Neural progenitor cell (in vitro differentiated cells): Measurements from ENCODE around the gene CCDC136.

Experiments used
- EZH2 ChIP-seq: fragments of 200-600 bp; sonication (generic); IDR thresholded peaks from 2 replicates; pipeline ENCODE4 v1.6.1; 2017; ENCODE audit warnings: antibody characterized with exemption, mild to moderate bottlenecking, moderate library complexity
- EZH2phosphoT487 ChIP-seq: fragments of 200-600 bp; sonication (generic); IDR thresholded peaks from 2 replicates; pipeline ENCODE4 v1.6.1; 2017; ENCODE audit warnings: antibody characterized with exemption
- TF ChIP-seq, protein P1 (sequence below): fragments of 200-600 bp; sonication (generic); IDR thresholded peaks from 2 replicates; pipeline ENCODE4 v1.5.1; 2017; ENCODE audit warnings: antibody characterized with exemption, mild to moderate bottlenecking

DNA sequence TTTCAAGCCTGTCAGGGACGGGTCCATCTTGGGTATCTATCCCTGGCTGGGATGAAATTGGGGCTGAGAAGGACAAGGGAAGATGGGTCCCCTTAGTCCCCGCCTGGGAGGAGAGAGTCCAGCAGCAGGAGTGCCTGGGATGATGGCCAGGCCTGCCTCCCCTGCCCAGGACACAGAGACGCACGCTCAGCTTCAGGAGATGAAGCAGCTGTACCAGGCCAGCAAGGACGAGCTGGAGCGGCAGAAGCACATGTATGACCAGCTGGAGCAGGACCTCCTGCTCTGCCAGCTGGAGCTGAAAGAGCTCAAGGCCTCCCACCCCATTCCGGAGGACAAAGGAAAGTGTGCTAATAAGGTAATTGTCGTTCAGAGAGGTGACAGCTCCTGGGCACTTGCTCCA, 15.4 kb downstream of the CCDC136 start:
- TF ChIP-seq, protein P1, sequence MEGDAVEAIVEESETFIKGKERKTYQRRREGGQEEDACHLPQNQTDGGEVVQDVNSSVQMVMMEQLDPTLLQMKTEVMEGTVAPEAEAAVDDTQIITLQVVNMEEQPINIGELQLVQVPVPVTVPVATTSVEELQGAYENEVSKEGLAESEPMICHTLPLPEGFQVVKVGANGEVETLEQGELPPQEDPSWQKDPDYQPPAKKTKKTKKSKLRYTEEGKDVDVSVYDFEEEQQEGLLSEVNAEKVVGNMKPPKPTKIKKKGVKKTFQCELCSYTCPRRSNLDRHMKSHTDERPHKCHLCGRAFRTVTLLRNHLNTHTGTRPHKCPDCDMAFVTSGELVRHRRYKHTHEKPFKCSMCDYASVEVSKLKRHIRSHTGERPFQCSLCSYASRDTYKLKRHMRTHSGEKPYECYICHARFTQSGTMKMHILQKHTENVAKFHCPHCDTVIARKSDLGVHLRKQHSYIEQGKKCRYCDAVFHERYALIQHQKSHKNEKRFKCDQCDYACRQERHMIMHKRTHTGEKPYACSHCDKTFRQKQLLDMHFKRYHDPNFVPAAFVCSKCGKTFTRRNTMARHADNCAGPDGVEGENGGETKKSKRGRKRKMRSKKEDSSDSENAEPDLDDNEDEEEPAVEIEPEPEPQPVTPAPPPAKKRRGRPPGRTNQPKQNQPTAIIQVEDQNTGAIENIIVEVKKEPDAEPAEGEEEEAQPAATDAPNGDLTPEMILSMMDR, result no peak
- no peak for TF ChIP-seq EZH2
- no peak for TF ChIP-seq EZH2phosphoT487
